Measurements from ENCODE around the gene IL37.

Gene IL37

GRCh38 chr2:112910865-112911264 is at the start of gene IL37:
IL37 (plus strand) TSS chr2:112911165; CDS start chr2:112913013, 1,848 bp downstream.
- in situ Hi-C loops (cut with MboI; ENCODE audit: low sequenced_read_pairs) = no loop called here

GRCh38 chr2:112864072-112864471 is 46.9 kb upstream of the IL37 start:
- in situ Hi-C loops (cut with MboI; ENCODE audit: low sequenced_read_pairs) = no loop called here

- in situ Hi-C loops (cut with MboI; ENCODE audit: low sequenced_read_pairs) = no loop called here
Observed at GRCh38 chr2:112866128-112866835, 44.7 kb upstream of the IL37 start.

GRCh38 chr2:112867701-112868631 is 43.0 kb upstream of the IL37 start:
- in situ Hi-C loops (cut with MboI; ENCODE audit: low sequenced_read_pairs) = no loop called here

- in situ Hi-C loops (cut with MboI; ENCODE audit: low sequenced_read_pairs) = no loop called here
Observed at GRCh38 chr2:112869258-112869842, 41.6 kb upstream of the IL37 start.

- in situ Hi-C loops (cut with MboI; ENCODE audit: low sequenced_read_pairs) = no loop called here
Observed at GRCh38 chr2:112870841-112871835, 39.8 kb upstream of the IL37 start.

GRCh38 chr2:112876257-112876970 is 34.6 kb upstream of the IL37 start:
- in situ Hi-C loops (cut with MboI; ENCODE audit: low sequenced_read_pairs) = loop anchor here (25.0 kb wide), 1 partner anchor 264 kb away; no protein-coding TSS in a partner anchor

GRCh38 chr2:112876971-112877361 is 34.0 kb upstream of the IL37 start:
- in situ Hi-C loops (cut with MboI; ENCODE audit: low sequenced_read_pairs) = loop anchor here (25.0 kb wide), 1 partner anchor 265 kb away; no protein-coding TSS in a partner anchor

GRCh38 chr2:112877423-112877822 is 33.5 kb upstream of the IL37 start:
- in situ Hi-C loops (cut with MboI; ENCODE audit: low sequenced_read_pairs) = loop anchor here (25.0 kb wide), 1 partner anchor 265 kb away; no protein-coding TSS in a partner anchor

- in situ Hi-C loops (cut with MboI; ENCODE audit: low sequenced_read_pairs) = loop anchor here (25.0 kb wide), 1 partner anchor 267 kb away; no protein-coding TSS in a partner anchor
Observed at GRCh38 chr2:112879491-112880041, 31.4 kb upstream of the IL37 start.

- in situ Hi-C loops (cut with MboI; ENCODE audit: low sequenced_read_pairs) = loop anchor here (25.0 kb wide), 1 partner anchor 268 kb away; no protein-coding TSS in a partner anchor
Observed at GRCh38 chr2:112880091-112880531, 30.9 kb upstream of the IL37 start.

GRCh38 chr2:112880696-112881095 is 30.3 kb upstream of the IL37 start:
- in situ Hi-C loops (cut with MboI; ENCODE audit: low sequenced_read_pairs) = loop anchor here (25.0 kb wide), 1 partner anchor 268 kb away; no protein-coding TSS in a partner anchor

GRCh38 chr2:112881217-112881985 is 29.6 kb upstream of the IL37 start:
- in situ Hi-C loops (cut with MboI; ENCODE audit: low sequenced_read_pairs) = loop anchor here (25.0 kb wide), 1 partner anchor 269 kb away; no protein-coding TSS in a partner anchor

- in situ Hi-C loops (cut with MboI; ENCODE audit: low sequenced_read_pairs) = loop anchor here (25.0 kb wide), 1 partner anchor 271 kb away; no protein-coding TSS in a partner anchor
Observed at GRCh38 chr2:112883669-112884068, 27.3 kb upstream of the IL37 start.

GRCh38 chr2:112884869-112885505 is 26.0 kb upstream of the IL37 start:
- in situ Hi-C loops (cut with MboI; ENCODE audit: low sequenced_read_pairs) = loop anchor here (5.0 to 25.0 kb wide), 2 partner anchors 133 to 273 kb away; no protein-coding TSS in a partner anchor

- in situ Hi-C loops (cut with MboI; ENCODE audit: low sequenced_read_pairs) = loop anchor here (5.0 to 25.0 kb wide), 2 partner anchors 133 to 273 kb away; no protein-coding TSS in a partner anchor
Observed at GRCh38 chr2:112885506-112885902, 25.5 kb upstream of the IL37 start.

GRCh38 chr2:112886291-112886690 is 24.7 kb upstream of the IL37 start:
- in situ Hi-C loops (cut with MboI; ENCODE audit: low sequenced_read_pairs) = loop anchor here (5.0 to 25.0 kb wide), 2 partner anchors 134 to 274 kb away; no protein-coding TSS in a partner anchor
